Mucosa of rectum (tissue), 2 donors: Measurements from ENCODE around the gene LIMCH1.
"Not testable (repeated sequence)": the region's sequence is repeated elsewhere in the genome, so short reads cannot be mapped to it uniquely, and the experiment has no call there.

ENCODE experiments used
- H3K27ac ChIP-seq, 2 donors: one replicate each; pipeline ENCODE4 v1.7.0; 2013; ENCODE audit warnings: inconsistent platforms in 2 of 2, low read depth in 2 of 2, low read length in 2 of 2
- H3K27me3 ChIP-seq, 2 donors: one replicate each; pipeline ENCODE4 v1.7.0; 2013; ENCODE audit warnings: low read length in 2 of 2; ENCODE audit not compliant: control insufficient read depth in 2 of 2, insufficient read depth in 2 of 2
- H3K36me3 ChIP-seq, 2 donors: one replicate each; pipeline ENCODE4 v1.7.0; 2013; ENCODE audit warnings: low read length in 2 of 2; ENCODE audit not compliant: control insufficient read depth in 2 of 2, insufficient read depth in 2 of 2
- H3K4me1 ChIP-seq, 2 donors: one replicate each; pipeline ENCODE4 v1.7.0; 2013; ENCODE audit warnings: low read length in 2 of 2, mild to moderate bottlenecking in 1 of 2; ENCODE audit not compliant: control insufficient read depth in 2 of 2, insufficient read depth in 2 of 2
- H3K4me3 ChIP-seq, 2 donors: one replicate each; pipeline ENCODE4 v1.7.0; 2013; ENCODE audit warnings: low read length in 2 of 2
- H3K9ac ChIP-seq, 2 donors: one replicate each; pipeline ENCODE4 v1.7.0; 2013; ENCODE audit warnings: low read length in 2 of 2, low read depth in 1 of 2, mild to moderate bottlenecking in 1 of 2
- H3K9me3 ChIP-seq, 2 donors: one replicate each; pipeline ENCODE4 v1.7.0; 2013; ENCODE audit warnings: low read length in 2 of 2; ENCODE audit not compliant: control insufficient read depth in 2 of 2
- donor health status: healthy.
- donor health status: Normal muscosa, but diverticular disease.

LIMCH1 gene

GRCh38 chr4:41538017-41538733 is at the start of gene LIMCH1:
LIMCH1 (plus strand) TSS chr4:41538157; CDS start chr4:41605996, 67,839 bp downstream.
- Histone ChIP-seq H3K27me3 (no peaks in the 10 kb centered on the region), H3K36me3 (no peaks in the 10 kb centered on the region), H3K4me1 (no peaks in the 10 kb centered on the region), H3K9ac (no peak within 1 kb of the TSS), H3K4me3 (no peak within 1 kb of the TSS), H3K27ac (no peak within 1 kb of the TSS), H3K9me3 (no peaks in the 10 kb centered on the region)

- H3K9ac ChIP-seq, H3K9me3 ChIP-seq, H3K4me3 ChIP-seq, H3K4me1 ChIP-seq, H3K36me3 ChIP-seq, H3K27me3 ChIP-seq, H3K27ac ChIP-seq: not testable (repeated sequence)
Observed at GRCh38 chr4:41491081-41491576, 46.8 kb upstream of the LIMCH1 start.

GRCh38 chr4:41496977-41497376 is 41.0 kb upstream of the LIMCH1 start:
- Histone ChIP-seq H3K9ac (no peak overlapping the region), H3K36me3 (no peaks in the 10 kb centered on the region), H3K4me1 (no peaks in the 10 kb centered on the region), H3K4me3 (no peak overlapping the region), H3K27ac (no peak overlapping the region), H3K27me3 (no peaks in the 10 kb centered on the region), H3K9me3 (no peaks in the 10 kb centered on the region)

- Histone ChIP-seq H3K4me3 (no peak overlapping the region), H3K36me3 (no peaks in the 10 kb centered on the region), H3K4me1 (no peaks in the 10 kb centered on the region), H3K9me3 (no peaks in the 10 kb centered on the region), H3K9ac (no peak overlapping the region), H3K27ac (no peak overlapping the region), H3K27me3 (no peaks in the 10 kb centered on the region)
Observed at GRCh38 chr4:41498177-41498576, 39.8 kb upstream of the LIMCH1 start.

GRCh38 chr4:41504167-41504818 is 33.7 kb upstream of the LIMCH1 start:
- H3K27me3 ChIP-seq, result no peaks in the 10 kb centered on the region
- no peaks in the 10 kb centered on the region for H3K9me3 ChIP-seq
- no peak overlapping the region for H3K4me3 ChIP-seq
- no peaks in the 10 kb centered on the region for H3K36me3 ChIP-seq
- H3K9ac ChIP-seq, result no peak overlapping the region
- no peak overlapping the region for H3K27ac ChIP-seq
- no peaks in the 10 kb centered on the region for H3K4me1 ChIP-seq

- H3K4me3 ChIP-seq, result no peak overlapping the region
- no peak overlapping the region for H3K9ac ChIP-seq
- H3K4me1 ChIP-seq, result no peaks in the 10 kb centered on the region
- H3K27ac ChIP-seq, result no peak overlapping the region
- H3K27me3 ChIP-seq, result no peaks in the 10 kb centered on the region
- no peaks in the 10 kb centered on the region for H3K9me3 ChIP-seq
- no peaks in the 10 kb centered on the region for H3K36me3 ChIP-seq
Observed at GRCh38 chr4:41505161-41505661, 32.7 kb upstream of the LIMCH1 start.

GRCh38 chr4:41506130-41506529 is 31.8 kb upstream of the LIMCH1 start:
- Histone ChIP-seq H3K9ac (no peak overlapping the region), H3K9me3 (no peaks in the 10 kb centered on the region), H3K27ac (no peak overlapping the region), H3K4me1 (no peaks in the 10 kb centered on the region), H3K27me3 (no peaks in the 10 kb centered on the region), H3K36me3 (peaks cover 0 to 2% of the 10 kb centered on the region in 2 donors), H3K4me3 (no peak overlapping the region)

GRCh38 chr4:41507291-41507947 is 30.5 kb upstream of the LIMCH1 start:
- no peaks in the 10 kb centered on the region for H3K9me3 ChIP-seq
- H3K4me1 ChIP-seq, result no peaks in the 10 kb centered on the region
- H3K27me3 ChIP-seq, result no peaks in the 10 kb centered on the region
- H3K36me3 ChIP-seq, result peaks cover 0 to 2% of the 10 kb centered on the region in 2 donors
- no peak overlapping the region for H3K4me3 ChIP-seq
- no peak overlapping the region for H3K9ac ChIP-seq
- H3K27ac ChIP-seq, result no peak overlapping the region

- Histone ChIP-seq H3K4me3 (no peak overlapping the region), H3K9me3 (no peaks in the 10 kb centered on the region), H3K4me1 (no peaks in the 10 kb centered on the region), H3K9ac (no peak overlapping the region), H3K27ac (no peak overlapping the region), H3K27me3 (no peaks in the 10 kb centered on the region), H3K36me3 (peaks cover 0 to 2% of the 10 kb centered on the region in 2 donors)
Observed at GRCh38 chr4:41509451-41509866, 28.5 kb upstream of the LIMCH1 start.

- H3K9ac ChIP-seq, result no peak overlapping the region
- H3K4me1 ChIP-seq, result no peaks in the 10 kb centered on the region
- H3K27ac ChIP-seq, result no peak overlapping the region
- no peak overlapping the region for H3K4me3 ChIP-seq
- H3K27me3 ChIP-seq, result no peaks in the 10 kb centered on the region
- H3K36me3 ChIP-seq, result peaks cover 0 to 2% of the 10 kb centered on the region in 2 donors
- no peaks in the 10 kb centered on the region for H3K9me3 ChIP-seq
Observed at GRCh38 chr4:41510179-41510578, 27.8 kb upstream of the LIMCH1 start.
